Spleen (tissue), 7 donors: ENCODE data around the gene SYNPR.

Source experiments
- POLR2A ChIP-seq, 3 donors: fragments of 450-650 bp; IDR thresholded peaks; one replicate each; pipeline ENCODE4 v1.5.1; 2017; ENCODE audit warnings: antibody characterized with exemption in 3 of 3, mild to moderate bottlenecking in 1 of 3
- POLR2AphosphoS5 ChIP-seq, 3 donors: sonication (generic); formaldehyde crosslinking; IDR thresholded peaks; one replicate each; pipeline ENCODE4 v1.5.1; 2017; ENCODE audit warnings: antibody characterized with exemption in 3 of 3
- TF ChIP-seq, protein P1 (sequence below), 11 experiments: fragments of 200-600 bp in 7 of 11; fragments of 450-650 bp in 4 of 11; sonication (generic) in 4 of 11; IDR thresholded peaks in 8 of 11; conservative IDR thresholded peaks in 3 of 11; 1 replicate in 7 of 11; 2 replicates in 4 of 11; pipeline versions ENCODE4 v1.4.0 to v1.8.0; 2016 to 2021; ENCODE audit warnings: antibody characterized with exemption in 11 of 11, inconsistent platforms in 4 of 11, mild to moderate bottlenecking in 1 of 11
- donor health status: DM: no; HTN: no; CAD: no; lungs with moderate emphysema.
- donor health status: DM: no; HTN: no; CAD: no.
- donor health status: DM: no; HTN: no; CAD: no.

DNA sequence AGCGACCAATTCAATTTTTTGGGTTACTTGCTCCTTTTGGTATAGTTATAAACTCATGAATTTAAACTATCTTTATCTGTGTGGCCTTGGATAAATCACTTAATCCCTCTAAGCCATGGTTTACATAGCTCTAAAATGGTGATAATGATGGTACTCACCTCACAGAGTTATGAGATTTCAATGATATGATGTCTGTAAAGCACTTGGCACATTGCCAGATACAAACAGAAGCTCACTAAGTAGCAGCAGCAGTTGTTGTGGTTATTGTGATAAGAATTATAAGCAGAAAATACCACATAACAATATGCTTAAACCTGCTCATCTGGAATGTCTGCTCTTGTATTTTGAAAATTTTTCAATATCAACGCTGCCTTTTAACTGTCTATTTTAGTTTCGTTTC lies 189.3 kb downstream of the SYNPR start:
- TF ChIP-seq, protein P1, sequence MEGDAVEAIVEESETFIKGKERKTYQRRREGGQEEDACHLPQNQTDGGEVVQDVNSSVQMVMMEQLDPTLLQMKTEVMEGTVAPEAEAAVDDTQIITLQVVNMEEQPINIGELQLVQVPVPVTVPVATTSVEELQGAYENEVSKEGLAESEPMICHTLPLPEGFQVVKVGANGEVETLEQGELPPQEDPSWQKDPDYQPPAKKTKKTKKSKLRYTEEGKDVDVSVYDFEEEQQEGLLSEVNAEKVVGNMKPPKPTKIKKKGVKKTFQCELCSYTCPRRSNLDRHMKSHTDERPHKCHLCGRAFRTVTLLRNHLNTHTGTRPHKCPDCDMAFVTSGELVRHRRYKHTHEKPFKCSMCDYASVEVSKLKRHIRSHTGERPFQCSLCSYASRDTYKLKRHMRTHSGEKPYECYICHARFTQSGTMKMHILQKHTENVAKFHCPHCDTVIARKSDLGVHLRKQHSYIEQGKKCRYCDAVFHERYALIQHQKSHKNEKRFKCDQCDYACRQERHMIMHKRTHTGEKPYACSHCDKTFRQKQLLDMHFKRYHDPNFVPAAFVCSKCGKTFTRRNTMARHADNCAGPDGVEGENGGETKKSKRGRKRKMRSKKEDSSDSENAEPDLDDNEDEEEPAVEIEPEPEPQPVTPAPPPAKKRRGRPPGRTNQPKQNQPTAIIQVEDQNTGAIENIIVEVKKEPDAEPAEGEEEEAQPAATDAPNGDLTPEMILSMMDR (IDR thresholded peaks at IDR 0.05 in 8 of 11, conservative IDR thresholded peaks at IDR 0.05 in 3 of 11), result no peak
- TF ChIP-seq POLR2A (IDR thresholded peaks at IDR 0.05) (no peak), POLR2AphosphoS5 (IDR thresholded peaks at IDR 0.05) (no peak)
